Hepatocyte (in vitro differentiated cells): ENCODE measurements around the gene ZNF148. TPM values are rescaled to one million over a fixed set of nuclear protein-coding genes. Genes with fewer than 3 reads are reported as not detected.

Experiments used
- DNase-seq: peaks from one replicate; pipeline ENCODE4 v3.0.0-alpha.2; 2016; ENCODE audit warnings: low spot score
- H2AFZ ChIP-seq: fragments of 200-600 bp; sonication (generic); 2 replicates; pipeline ENCODE4 v1.6.0; 2016; ENCODE audit warnings: antibody characterized with exemption, mild to moderate bottlenecking
- H3K27ac ChIP-seq: fragments of 200-600 bp; sonication (generic); 2 replicates; pipeline ENCODE4 v1.5.1; 2016; ENCODE audit warnings: mild to moderate bottlenecking
- H3K27me3 ChIP-seq: fragments of 200-600 bp; sonication (generic); 2 replicates; pipeline ENCODE4 v1.6.1; 2016
- H3K36me3 ChIP-seq: fragments of 200-600 bp; sonication (generic); replicated peaks from 2 replicates; pipeline ENCODE4 v1.5.1; 2016; ENCODE audit warnings: low read depth; ENCODE audit not compliant: insufficient read depth
- H3K4me1 ChIP-seq: fragments of 200-600 bp; sonication (generic); 2 replicates; pipeline ENCODE4 v1.5.1; 2016; ENCODE audit warnings: mild to moderate bottlenecking, moderate library complexity; ENCODE audit not compliant: insufficient read depth
- H3K4me2 ChIP-seq: fragments of 200-600 bp; sonication (generic); 2 replicates; pipeline ENCODE4 v1.6.0; 2016
- H3K4me3 ChIP-seq: fragments of 200-600 bp; sonication (generic); 2 replicates; pipeline ENCODE4 v1.5.1; 2016; ENCODE audit warnings: mild to moderate bottlenecking
- H3K79me2 ChIP-seq: fragments of 200-600 bp; sonication (generic); 2 replicates; pipeline ENCODE4 v1.6.0; 2017; ENCODE audit warnings: mild to moderate bottlenecking
- H3K9me2 ChIP-seq: fragments of 200-600 bp; sonication (generic); replicated peaks from 2 replicates; pipeline ENCODE4 v1.6.0; 2017; ENCODE audit warnings: mild to moderate bottlenecking; ENCODE audit not compliant: insufficient read depth
- H3K9me3 ChIP-seq: fragments of 200-600 bp; sonication (generic); 2 replicates; pipeline ENCODE4 v1.5.1; 2016; ENCODE audit warnings: low read depth, mild to moderate bottlenecking
- H4K20me1 ChIP-seq: fragments of 200-600 bp; sonication (generic); 2 replicates; pipeline ENCODE4 v1.6.0; 2016; ENCODE audit warnings: mild to moderate bottlenecking; ENCODE audit not compliant: insufficient read depth, poor library complexity, severe bottlenecking
- CTCF ChIP-seq: fragments of 200-600 bp; sonication (generic); IDR thresholded peaks from 2 replicates; pipeline ENCODE4 v1.5.1; 2016; ENCODE audit warnings: antibody characterized with exemption, mild to moderate bottlenecking; ENCODE audit not compliant: poor library complexity
- EZH2 ChIP-seq: fragments of 200-600 bp; sonication (generic); IDR thresholded peaks from 2 replicates; pipeline ENCODE4 v1.6.1; 2016; ENCODE audit warnings: antibody characterized with exemption, mild to moderate bottlenecking, borderline replicate concordance
- EZH2phosphoT487 ChIP-seq: fragments of 200-600 bp; sonication (generic); IDR thresholded peaks from one replicate; pipeline ENCODE4 v1.6.1; 2018; ENCODE audit warnings: antibody characterized with exemption, mild to moderate bottlenecking, low read depth, moderate library complexity; ENCODE audit not compliant: unreplicated experiment, severe bottlenecking
- whole genome bisulfite sequencing: methylation state at CpG from one replicate; pipeline ENCODE4 v1.1.6; 2016; ENCODE audit warnings: low lambda C conversion rate; ENCODE audit errors: missing lambda C conversion rate; 5-methylcytosine and 5-hydroxymethylcytosine counted together
- polyA plus RNA-seq: library from polyadenylated mRNA; unstranded; fragments of >200 nt; fragmentation: Nextera tagmentation; extraction: Ambion mirVana; gene quantifications from 2 replicates; pipeline ENCODE4 v1.2.1, GENCODE V29; 2016
- total RNA-seq: library from RNA; depleted of rRNA; stranded (reverse); fragments of >200 nt; gene quantifications from 2 replicates; pipeline ENCODE4 v1.2.3, GENCODE V29; 2014

ZNF148 gene
- total and polyA plus RNA-seq, 2 experiments from 2014 or later: 23.2 to 30.3 TPM

- no peak for DNase-seq
- Histone ChIP-seq H3K9me2 (no peaks in the 10 kb centered on the region), H4K20me1 (no peaks in the 10 kb centered on the region), H3K27me3 (no peaks in the 10 kb centered on the region), H3K4me2 (no peak overlapping the region), H3K9me3 (no peaks in the 10 kb centered on the region), H3K36me3 (no peaks in the 10 kb centered on the region), H3K4me1 (no peaks in the 10 kb centered on the region), H3K27ac (no peak overlapping the region), H3K4me3 (no peak overlapping the region), H2AFZ (no peak overlapping the region), H3K79me2 (no peaks in the 10 kb centered on the region)
- 86% methylated on average over 4 of the region's 4 CpGs for WGBS
- no peak for TF ChIP-seq EZH2phosphoT487
- TF ChIP-seq EZH2: no peak
- no peak for TF ChIP-seq CTCF
Observed at GRCh38 chr3:125386811-125387210, 11.7 kb upstream of the ZNF148 start.

GRCh38 chr3:125383744-125384143 is 8.6 kb upstream of the ZNF148 start:
- WGBS: 72% methylated on average over 5 of the region's 5 CpGs

GRCh38 chr3:125382298-125382697 is 7.2 kb upstream of the ZNF148 start:
- H3K36me3 ChIP-seq: no peaks in the 10 kb centered on the region
- H2AFZ ChIP-seq: no peak overlapping the region
- H3K79me2 ChIP-seq: no peaks in the 10 kb centered on the region
- H3K27me3 ChIP-seq: no peaks in the 10 kb centered on the region
- DNase-seq: no peak
- H3K9me2 ChIP-seq: no peaks in the 10 kb centered on the region
- H3K27ac ChIP-seq: no peak overlapping the region
- H3K4me2 ChIP-seq: no peak overlapping the region
- H3K9me3 ChIP-seq: no peaks in the 10 kb centered on the region
- peaks cover 11% of the 10 kb centered on the region for H3K4me1 ChIP-seq
- WGBS: 79% methylated on average over 1 of the region's 1 CpG
- no peak for TF ChIP-seq CTCF
- TF ChIP-seq EZH2: no peak
- TF ChIP-seq EZH2phosphoT487: no peak
- no peak overlapping the region for H3K4me3 ChIP-seq
- H4K20me1 ChIP-seq: no peaks in the 10 kb centered on the region

More at GRCh38 chr3:125383744-125384143, 8.6 kb upstream of the ZNF148 start:
- H3K4me3 ChIP-seq: no peak overlapping the region
- no peaks in the 10 kb centered on the region for H3K9me2 ChIP-seq
- H3K27me3 ChIP-seq: no peaks in the 10 kb centered on the region
- DNase-seq: no peak
- no peaks in the 10 kb centered on the region for H3K9me3 ChIP-seq
- no peak overlapping the region for H3K4me2 ChIP-seq
- no peak overlapping the region for H3K27ac ChIP-seq
- no peaks in the 10 kb centered on the region for H3K36me3 ChIP-seq
- H3K79me2 ChIP-seq: no peaks in the 10 kb centered on the region
- H4K20me1 ChIP-seq: no peaks in the 10 kb centered on the region
- no peak overlapping the region for H2AFZ ChIP-seq
- no peak for TF ChIP-seq EZH2
- peaks cover 6% of the 10 kb centered on the region for H3K4me1 ChIP-seq

- H3K4me2 ChIP-seq: no peak overlapping the region
- no peak overlapping the region for H2AFZ ChIP-seq
- 85% methylated on average over 5 of the region's 5 CpGs for WGBS
- TF ChIP-seq EZH2phosphoT487 (no peak), EZH2 (no peak), CTCF (no peak)
- no peaks in the 10 kb centered on the region for H3K9me2 ChIP-seq
- H3K9me3 ChIP-seq: no peaks in the 10 kb centered on the region
- peaks cover 11% of the 10 kb centered on the region for H3K4me1 ChIP-seq
- no peaks in the 10 kb centered on the region for H4K20me1 ChIP-seq
- H3K79me2 ChIP-seq: no peaks in the 10 kb centered on the region
- no peak overlapping the region for H3K4me3 ChIP-seq
- peak; percentile 18 for DNase-seq
- no peaks in the 10 kb centered on the region for H3K27me3 ChIP-seq
- no peaks in the 10 kb centered on the region for H3K36me3 ChIP-seq
- no peak overlapping the region for H3K27ac ChIP-seq
Observed at GRCh38 chr3:125381743-125382142, 6.6 kb upstream of the ZNF148 start.
